ENCODE data around the gene ENC1. TPM values are rescaled to one million over a fixed set of nuclear protein-coding genes. Genes with fewer than 3 reads are reported as not detected.

The ENC1 gene
- polyA plus RNA-seq, 1 donor (not counting 4 experiments of a cell fraction or from before 2014, with no cell fraction given), result 68.1 TPM

- Histone ChIP-seq H3K9me1 (ENCODE audit: control insufficient read depth, extremely low read depth, insufficient read depth, low read length) (no peaks in the 10 kb centered on the region), H3K4me2 (ENCODE audit: control insufficient read depth, extremely low read depth, insufficient read depth, low read depth, low read length) (no peak overlapping the region), H3K4me1 (ENCODE audit: control insufficient read depth, extremely low read depth, insufficient read depth, low read length) (no peaks in the 10 kb centered on the region), H4K20me1 (ENCODE audit: control insufficient read depth, extremely low read depth, insufficient read depth, low read length) (no peaks in the 10 kb centered on the region), H3K9ac (ENCODE audit: control insufficient read depth, extremely low read depth, insufficient read depth, low read length) (no peak overlapping the region), H3K4me3 (ENCODE audit: control insufficient read depth in 2 of 3, extremely low read depth in 1 of 3, insufficient read depth in 2 of 3, low read depth in 1 of 3, low read length in 3 of 3) (no peak overlapping the region), H3K27me3 (ENCODE audit: control insufficient read depth, extremely low read depth, insufficient read depth, low read length) (no peaks in the 10 kb centered on the region), H3K36me3 (ENCODE audit: control insufficient read depth in 2 of 2, extremely low read depth in 1 of 2, insufficient read depth in 2 of 2, low read length in 2 of 2) (no peaks in the 10 kb centered on the region), H2AFZ (ENCODE audit: control insufficient read depth, low read length) (no peak overlapping the region), H3K79me2 (ENCODE audit: control insufficient read depth, insufficient read depth, low read length) (no peaks in the 10 kb centered on the region), H3K9me3 (ENCODE audit: control insufficient read depth, low read depth, low read length) (no peaks in the 10 kb centered on the region), H3K27ac (ENCODE audit: control insufficient read depth, insufficient read depth, low read length) (no peak overlapping the region)
- FAIRE-seq (no peak), DNase-seq (ENCODE audit: low read depth, low spot score) (no peak)
- dilution Hi-C loops (cut with MboI; ENCODE audit: extremely low pct_ligation_motif_present, low sequenced_read_pairs), result no loop called here
- no peak for TF ChIP-seq EZH2 (IDR thresholded peaks at IDR 0.05; ENCODE audit: low read length)
- TF ChIP-seq, protein P1, sequence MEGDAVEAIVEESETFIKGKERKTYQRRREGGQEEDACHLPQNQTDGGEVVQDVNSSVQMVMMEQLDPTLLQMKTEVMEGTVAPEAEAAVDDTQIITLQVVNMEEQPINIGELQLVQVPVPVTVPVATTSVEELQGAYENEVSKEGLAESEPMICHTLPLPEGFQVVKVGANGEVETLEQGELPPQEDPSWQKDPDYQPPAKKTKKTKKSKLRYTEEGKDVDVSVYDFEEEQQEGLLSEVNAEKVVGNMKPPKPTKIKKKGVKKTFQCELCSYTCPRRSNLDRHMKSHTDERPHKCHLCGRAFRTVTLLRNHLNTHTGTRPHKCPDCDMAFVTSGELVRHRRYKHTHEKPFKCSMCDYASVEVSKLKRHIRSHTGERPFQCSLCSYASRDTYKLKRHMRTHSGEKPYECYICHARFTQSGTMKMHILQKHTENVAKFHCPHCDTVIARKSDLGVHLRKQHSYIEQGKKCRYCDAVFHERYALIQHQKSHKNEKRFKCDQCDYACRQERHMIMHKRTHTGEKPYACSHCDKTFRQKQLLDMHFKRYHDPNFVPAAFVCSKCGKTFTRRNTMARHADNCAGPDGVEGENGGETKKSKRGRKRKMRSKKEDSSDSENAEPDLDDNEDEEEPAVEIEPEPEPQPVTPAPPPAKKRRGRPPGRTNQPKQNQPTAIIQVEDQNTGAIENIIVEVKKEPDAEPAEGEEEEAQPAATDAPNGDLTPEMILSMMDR (optimal IDR thresholded peaks at IDR 0.05 in 1 of 3, IDR thresholded peaks at IDR 0.05 in 1 of 3, conservative IDR thresholded peaks at IDR 0.05 in 1 of 3; ENCODE audit: extremely low read depth in 1 of 3, insufficient read depth in 2 of 3, low read length in 3 of 3), result no peak
These were observed 45.2 kb downstream of the ENC1 start for GRCh38 chr5:74595143-74595925.

DNA sequence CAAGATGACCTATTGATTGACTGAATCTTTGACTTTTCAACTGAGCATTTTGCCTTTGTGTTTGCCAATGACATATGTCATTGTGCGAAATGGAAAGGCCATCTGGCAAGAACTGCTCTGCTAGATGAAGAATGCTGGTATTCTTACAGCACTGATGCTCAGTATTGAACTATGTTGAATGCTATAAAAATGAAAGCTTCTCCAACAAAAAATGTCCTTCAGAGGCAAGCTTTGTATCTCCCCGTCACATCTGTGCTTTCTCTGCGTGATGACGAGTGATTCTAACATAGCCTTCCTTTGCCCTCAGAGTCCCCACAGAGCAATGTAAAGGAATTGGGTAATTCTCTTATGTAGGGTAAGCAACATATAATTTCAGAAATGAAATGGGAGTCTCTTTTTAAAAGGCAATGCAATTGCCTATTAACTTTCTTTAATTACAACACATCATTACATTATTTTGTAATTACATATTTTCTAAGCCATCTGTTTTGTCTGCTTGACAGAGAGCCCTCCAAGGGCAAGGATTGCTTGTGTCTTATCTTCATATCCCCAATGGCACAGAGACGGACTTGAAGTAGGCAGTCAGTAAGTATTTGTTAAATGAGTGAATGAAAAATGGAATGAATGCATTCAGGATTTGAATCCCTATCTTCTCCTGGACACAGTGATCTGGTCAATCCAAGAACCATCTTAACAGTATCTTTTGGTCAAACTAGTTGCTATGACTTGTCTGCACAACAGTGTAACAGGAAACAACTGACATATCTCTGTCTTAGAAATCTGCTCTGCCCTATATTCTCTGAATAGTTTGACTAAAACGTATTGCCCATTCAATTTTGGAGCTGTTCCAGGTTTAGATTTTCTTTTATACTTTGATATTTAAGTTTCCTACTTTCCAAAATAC, 46.1 kb downstream of the ENC1 start:
- Histone ChIP-seq H3K4me2 (ENCODE audit: control insufficient read depth, extremely low read depth, insufficient read depth, low read depth, low read length) (no peak overlapping the region), H4K20me1 (ENCODE audit: control insufficient read depth, extremely low read depth, insufficient read depth, low read length) (no peaks in the 10 kb centered on the region), H3K27me3 (ENCODE audit: control insufficient read depth, extremely low read depth, insufficient read depth, low read length) (no peaks in the 10 kb centered on the region), H2AFZ (ENCODE audit: control insufficient read depth, low read length) (no peak overlapping the region), H3K79me2 (ENCODE audit: control insufficient read depth, insufficient read depth, low read length) (no peaks in the 10 kb centered on the region), H3K9me1 (ENCODE audit: control insufficient read depth, extremely low read depth, insufficient read depth, low read length) (no peaks in the 10 kb centered on the region), H3K9ac (ENCODE audit: control insufficient read depth, extremely low read depth, insufficient read depth, low read length) (no peak overlapping the region), H3K27ac (ENCODE audit: control insufficient read depth, insufficient read depth, low read length) (no peak overlapping the region), H3K9me3 (ENCODE audit: control insufficient read depth, low read depth, low read length) (no peaks in the 10 kb centered on the region), H3K4me1 (ENCODE audit: control insufficient read depth, extremely low read depth, insufficient read depth, low read length) (no peaks in the 10 kb centered on the region), H3K36me3 (ENCODE audit: control insufficient read depth in 2 of 2, extremely low read depth in 1 of 2, insufficient read depth in 2 of 2, low read length in 2 of 2) (no peaks in the 10 kb centered on the region), H3K4me3 (ENCODE audit: control insufficient read depth in 2 of 3, extremely low read depth in 1 of 3, insufficient read depth in 2 of 3, low read depth in 1 of 3, low read length in 3 of 3) (no peak overlapping the region)
- no peak for DNase-seq (ENCODE audit: low read depth, low spot score)
- no peak for FAIRE-seq
- no peak for TF ChIP-seq EZH2 (IDR thresholded peaks at IDR 0.05; ENCODE audit: low read length)
- TF ChIP-seq, protein P1 (optimal IDR thresholded peaks at IDR 0.05 in 1 of 3, IDR thresholded peaks at IDR 0.05 in 1 of 3, conservative IDR thresholded peaks at IDR 0.05 in 1 of 3; ENCODE audit: extremely low read depth in 1 of 3, insufficient read depth in 2 of 3, low read length in 3 of 3), result no peak
- dilution Hi-C loops (cut with MboI; ENCODE audit: extremely low pct_ligation_motif_present, low sequenced_read_pairs), result no loop called here
